Left ventricle myocardium inferior (tissue), 1 donor: ENCODE results near the gene KRT10. TPM values are rescaled to one million over a fixed set of nuclear protein-coding genes. Genes with fewer than 3 reads are reported as not detected.

Source experiments
- DNase-seq: peaks from one replicate; pipeline ENCODE4 v3.0.0-alpha.2; 2020
- H3K27ac ChIP-seq: fragments of 200-600 bp; replicated peaks from 2 replicates; pipeline ENCODE4 v1.8.0; 2021
- H3K27me3 ChIP-seq: fragments of 200-600 bp; 2 replicates; pipeline ENCODE4 v1.8.0; 2021; ENCODE audit warnings: low read depth
- H3K36me3 ChIP-seq: fragments of 200-600 bp; 2 replicates; pipeline ENCODE4 v1.8.0; 2021
- H3K4me1 ChIP-seq: fragments of 200-600 bp; 2 replicates; pipeline ENCODE4 v1.8.0; 2021
- H3K4me3 ChIP-seq: fragments of 200-600 bp; 2 replicates; pipeline ENCODE4 v1.8.0; 2021; ENCODE audit warnings: mild to moderate bottlenecking, moderate library complexity
- H3K9me3 ChIP-seq: fragments of 200-600 bp; replicated peaks from 2 replicates; pipeline ENCODE4 v1.8.0; 2021
- CTCF ChIP-seq: fragments of 200-600 bp; IDR thresholded peaks from 2 replicates; pipeline ENCODE4 v1.8.0; 2021; ENCODE audit warnings: antibody characterized with exemption, mild to moderate bottlenecking, borderline replicate concordance
- intact Hi-C: fragments of 100-400 bp; cut with micrococcal nuclease; formaldehyde crosslinking; loops from one replicate; pipeline ENCODE4 v1.11.0; 2022
- total RNA-seq: library from RNA; stranded (reverse); fragmentation: NEBNext Ultra II Directional; extraction: Animal tissue kit (Norgen Biotek cat#: 25700); gene quantifications from one replicate; pipeline ENCODE4 v1.2.1, GENCODE V29; 2021
- donor health status: DM: no; HTN: yes; CAD: no; lungs with severe emphysema.

Gene KRT10
- total RNA-seq, 1 donor from 2014 or later, result 54.7 TPM

- H3K4me3 ChIP-seq, result no peak overlapping the region
- TF ChIP-seq CTCF, result no peak
- DNase-seq, result no peak
- H3K9me3 ChIP-seq, result no peaks in the 10 kb centered on the region
- no peaks in the 10 kb centered on the region for H3K4me1 ChIP-seq
- H3K27ac ChIP-seq, result no peak overlapping the region
- H3K27me3 ChIP-seq, result no peaks in the 10 kb centered on the region
- intact Hi-C loops, result no loop called here
- no peaks in the 10 kb centered on the region for H3K36me3 ChIP-seq
Observed at GRCh38 chr17:40843242-40843641, 20.8 kb upstream of the KRT10 start.

- TF ChIP-seq CTCF, result no peak
- no peak for DNase-seq
- Histone ChIP-seq H3K4me1 (no peaks in the 10 kb centered on the region), H3K27ac (no peak overlapping the region), H3K27me3 (no peaks in the 10 kb centered on the region), H3K4me3 (no peak overlapping the region), H3K9me3 (no peaks in the 10 kb centered on the region), H3K36me3 (peaks cover 2% of the 10 kb centered on the region)
- intact Hi-C loops, result no loop called here
Observed at GRCh38 chr17:40841246-40841645, 18.8 kb upstream of the KRT10 start.

- no peaks in the 10 kb centered on the region for H3K27me3 ChIP-seq
- intact Hi-C loops, result no loop called here
- peaks cover 20% of the 10 kb centered on the region for H3K36me3 ChIP-seq
- no peak overlapping the region for H3K27ac ChIP-seq
- no peak for DNase-seq
- H3K4me1 ChIP-seq, result no peaks in the 10 kb centered on the region
- no peak overlapping the region for H3K4me3 ChIP-seq
- no peak for TF ChIP-seq CTCF
- no peaks in the 10 kb centered on the region for H3K9me3 ChIP-seq
Observed at GRCh38 chr17:40839194-40839593, 16.8 kb upstream of the KRT10 start.

- intact Hi-C loops, result no loop called here
- no peak for TF ChIP-seq CTCF
- peaks cover 12% of the 10 kb centered on the region for H3K4me1 ChIP-seq
- no peak overlapping the region for H3K4me3 ChIP-seq
- peaks cover 23% of the 10 kb centered on the region for H3K36me3 ChIP-seq
- DNase-seq, result no peak
- no peaks in the 10 kb centered on the region for H3K27me3 ChIP-seq
- no peaks in the 10 kb centered on the region for H3K9me3 ChIP-seq
- H3K27ac ChIP-seq, result no peak overlapping the region
Observed at GRCh38 chr17:40836020-40836419, 13.6 kb upstream of the KRT10 start.

- H3K4me3 ChIP-seq, result no peak overlapping the region
- DNase-seq, result no peak
- no peaks in the 10 kb centered on the region for H3K9me3 ChIP-seq
- H3K36me3 ChIP-seq, result peaks cover 29% of the 10 kb centered on the region
- intact Hi-C loops, result no loop called here
- H3K4me1 ChIP-seq, result peaks cover 19% of the 10 kb centered on the region
- no peak overlapping the region for H3K27ac ChIP-seq
- H3K27me3 ChIP-seq, result no peaks in the 10 kb centered on the region
- no peak for TF ChIP-seq CTCF
Observed at GRCh38 chr17:40833882-40834281, 11.5 kb upstream of the KRT10 start.

GRCh38 chr17:40832840-40833239 lies 10.4 kb upstream of the KRT10 start:
- Histone ChIP-seq H3K4me1 (peaks cover 29% of the 10 kb centered on the region), H3K9me3 (no peaks in the 10 kb centered on the region), H3K36me3 (peaks cover 29% of the 10 kb centered on the region), H3K27ac (peak overlapping the region; percentile 43), H3K27me3 (no peaks in the 10 kb centered on the region), H3K4me3 (no peak overlapping the region)
- DNase-seq, result no peak
- intact Hi-C loops, result no loop called here
- no peak for TF ChIP-seq CTCF
